NCI-H2081 treated with DMSO at 0.1 percent for 48 hours (cell line): ENCODE data around the gene AP2B1.

ENCODE experiments used
- DNase-seq: peaks from one replicate; lab custom pipeline; 2025; lab: John Stamatoyannopoulos, UW

The AP2B1 gene

GRCh38 chr17:35730400-35731005 lies 143.4 kb downstream of the AP2B1 start:
- no peak for DNase-seq

- DNase-seq, result no peak
Measured at GRCh38 chr17:35731239-35731916, 144.3 kb downstream of the AP2B1 start, which contains the start of gene RASL10B. RASL10B (plus strand) TSS chr17:35731639; CDS start chr17:35735185, 3,546 bp downstream.

GRCh38 chr17:35731917-35732805 lies 145.0 kb downstream of the AP2B1 start:
- no peak for DNase-seq

GRCh38 chr17:35732806-35733136 lies 145.6 kb downstream of the AP2B1 start:
- DNase-seq, result no peak

GRCh38 chr17:35733366-35733765 lies 146.2 kb downstream of the AP2B1 start:
- DNase-seq, result no peak

- DNase-seq, result no peak
Measured at GRCh38 chr17:35734396-35734795, 147.3 kb downstream of the AP2B1 start.

GRCh38 chr17:35735036-35735805 lies 148.1 kb downstream of the AP2B1 start:
- DNase-seq, result no peak

- no peak for DNase-seq
Measured at GRCh38 chr17:35736236-35736635, 149.1 kb downstream of the AP2B1 start.

GRCh38 chr17:35738519-35739133 lies 151.5 kb downstream of the AP2B1 start:
- no peak for DNase-seq

- no peak for DNase-seq
Measured at GRCh38 chr17:35740216-35740615, 153.1 kb downstream of the AP2B1 start.

GRCh38 chr17:35740997-35741931 lies 154.1 kb downstream of the AP2B1 start:
- DNase-seq, result no peak

- no peak for DNase-seq
Measured at GRCh38 chr17:35742496-35742895, 155.4 kb downstream of the AP2B1 start.

- DNase-seq, result no peak
Measured at GRCh38 chr17:35742896-35743477, 155.9 kb downstream of the AP2B1 start.

GRCh38 chr17:35743626-35744328 lies 156.7 kb downstream of the AP2B1 start:
- DNase-seq, result no peak

- DNase-seq, result no peak
Measured at GRCh38 chr17:35744830-35745229, 157.7 kb downstream of the AP2B1 start.

GRCh38 chr17:35745246-35745645 lies 158.1 kb downstream of the AP2B1 start:
- DNase-seq, result no peak

- no peak for DNase-seq
Measured at GRCh38 chr17:35745749-35746320, 158.7 kb downstream of the AP2B1 start.

GRCh38 chr17:35747540-35748017 lies 160.5 kb downstream of the AP2B1 start:
- peak; percentile 54 for DNase-seq

GRCh38 chr17:35748341-35748841 lies 161.3 kb downstream of the AP2B1 start:
- no peak for DNase-seq
